Mesothelial cell of epicardium (in vitro differentiated cells): ENCODE data around the gene UNC5A. TPM values are rescaled to one million over a fixed set of nuclear protein-coding genes. Genes with fewer than 3 reads are reported as not detected.

Experiments
- DNase-seq, 2 experiments: peaks; one replicate each; pipeline ENCODE4 v3.0.0; 2021; ENCODE audit warnings: low spot score in 2 of 2; ENCODE audit not compliant: unreplicated experiment in 2 of 2
- H3K27ac Mint-ChIP-seq: 2 replicates; pipeline ENCODE4 v1.8.0; 2021; ENCODE audit warnings: mixed read lengths
- H3K27me3 Mint-ChIP-seq: 2 replicates; pipeline ENCODE4 v1.8.0; 2021; ENCODE audit warnings: low read depth, mixed read lengths
- H3K36me3 Mint-ChIP-seq: 2 replicates; pipeline ENCODE4 v1.8.0; 2021; ENCODE audit warnings: mixed read lengths
- H3K4me1 Mint-ChIP-seq: 2 replicates; pipeline ENCODE4 v1.8.0; 2021; ENCODE audit warnings: mixed read lengths
- H3K4me3 Mint-ChIP-seq: 2 replicates; pipeline ENCODE4 v1.8.0; 2021; ENCODE audit warnings: mild to moderate bottlenecking, moderate library complexity, mixed read lengths
- H3K9me3 Mint-ChIP-seq: 2 replicates; pipeline ENCODE4 v1.8.0; 2021; ENCODE audit warnings: mixed read lengths
- CTCF ChIP-seq: fragments of 200-600 bp; sonication (generic); IDR thresholded peaks from one replicate; pipeline ENCODE4 v1.5.0; 2021; ENCODE audit warnings: antibody characterized with exemption; ENCODE audit not compliant: unreplicated experiment
- total RNA-seq: library from RNA; stranded (reverse); gene quantifications from 3 replicates; pipeline ENCODE4 v1.2.1, GENCODE V29; 2021

UNC5A gene
- total RNA-seq, 1 donor from 2014 or later, result not detected

DNA sequence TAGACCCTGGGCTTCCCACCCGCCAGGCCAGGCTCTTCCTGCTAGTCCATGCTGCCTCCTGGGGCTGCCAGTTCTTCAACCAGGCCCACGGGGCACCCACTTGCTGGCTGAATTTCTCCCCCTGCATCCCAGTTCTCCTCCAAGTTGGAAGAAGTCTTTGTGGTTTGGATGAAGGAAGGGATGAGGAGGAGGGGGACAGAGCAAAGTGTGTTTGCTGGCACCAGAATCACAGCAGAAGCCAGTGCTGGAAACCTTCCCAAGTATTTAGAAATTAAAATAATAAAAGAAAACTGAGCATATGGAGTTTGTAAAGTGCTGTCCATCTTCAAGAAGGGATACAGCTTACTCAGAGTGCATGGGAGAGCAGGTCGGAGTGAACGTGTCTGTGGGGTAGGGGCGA lies 19.4 kb upstream of the UNC5A start:
- Mint-ChIP-seq H3K36me3 (no peaks in the 10 kb centered on the region), H3K9me3 (no peaks in the 10 kb centered on the region), H3K4me1 (peaks cover 2% of the 10 kb centered on the region), H3K27ac (no peak overlapping the region), H3K4me3 (no peak overlapping the region), H3K27me3 (peaks cover 92% of the 10 kb centered on the region)
- no peak for TF ChIP-seq CTCF
- DNase-seq, result no peak

GRCh38 chr5:176792655-176793342 lies 17.6 kb upstream of the UNC5A start:
- H3K4me3 Mint-ChIP-seq, result no peak overlapping the region
- peaks cover 94% of the 10 kb centered on the region for H3K27me3 Mint-ChIP-seq
- DNase-seq, result no peak
- TF ChIP-seq CTCF, result no peak
- no peaks in the 10 kb centered on the region for H3K36me3 Mint-ChIP-seq
- no peak overlapping the region for H3K27ac Mint-ChIP-seq
- peaks cover 2% of the 10 kb centered on the region for H3K4me1 Mint-ChIP-seq
- H3K9me3 Mint-ChIP-seq, result no peaks in the 10 kb centered on the region

DNA sequence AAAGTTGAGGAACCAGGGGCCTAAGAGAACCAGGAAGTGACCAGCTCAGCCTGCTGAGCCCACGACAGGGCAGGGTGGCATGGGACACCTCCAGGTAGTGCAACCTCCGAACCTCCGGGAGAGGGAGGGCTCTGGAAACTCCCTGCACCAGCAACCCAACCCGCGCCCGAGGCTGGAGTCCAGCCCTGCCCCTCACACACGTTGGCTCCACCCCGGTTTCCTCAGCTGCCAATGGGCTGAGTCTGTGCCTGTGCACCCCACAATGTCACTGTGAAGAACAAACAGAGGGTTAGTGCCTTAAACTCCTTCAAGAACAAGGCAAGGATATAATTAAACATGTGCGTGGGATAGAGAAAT lies 17.0 kb upstream of the UNC5A start:
- no peak overlapping the region for H3K27ac Mint-ChIP-seq
- no peaks in the 10 kb centered on the region for H3K36me3 Mint-ChIP-seq
- H3K4me1 Mint-ChIP-seq, result peaks cover 2% of the 10 kb centered on the region
- DNase-seq, result no peak
- no peak overlapping the region for H3K4me3 Mint-ChIP-seq
- TF ChIP-seq CTCF, result no peak
- H3K27me3 Mint-ChIP-seq, result peaks cover 92% of the 10 kb centered on the region
- H3K9me3 Mint-ChIP-seq, result no peaks in the 10 kb centered on the region

DNA sequence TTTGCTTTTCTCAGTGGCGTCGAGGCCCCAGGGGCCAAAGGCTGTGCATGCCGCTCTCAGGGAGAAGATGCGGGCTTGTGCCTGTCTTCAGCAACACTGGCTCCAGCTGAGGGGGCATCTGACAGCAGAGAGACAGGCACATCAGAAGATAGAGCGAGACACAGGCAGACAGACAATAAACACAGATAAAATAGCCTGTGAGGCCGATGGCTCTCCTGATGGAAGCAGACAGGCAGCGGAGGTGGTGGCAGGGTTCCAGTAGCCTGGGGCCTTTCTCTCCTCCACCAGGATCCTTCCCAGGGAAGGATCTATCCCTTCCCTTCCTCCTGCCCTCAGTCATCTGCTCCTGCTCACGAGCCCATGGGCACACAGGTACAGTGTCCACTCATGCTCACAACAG lies 16.6 kb upstream of the UNC5A start:
- TF ChIP-seq CTCF, result no peak
- Mint-ChIP-seq H3K36me3 (no peaks in the 10 kb centered on the region), H3K4me3 (no peak overlapping the region), H3K27me3 (peaks cover 87% of the 10 kb centered on the region), H3K9me3 (no peaks in the 10 kb centered on the region), H3K27ac (no peak overlapping the region), H3K4me1 (peaks cover 2% of the 10 kb centered on the region)
- no peak for DNase-seq

GRCh38 chr5:176794509-176794908 lies 15.8 kb upstream of the UNC5A start:
- Mint-ChIP-seq H3K4me3 (no peak overlapping the region), H3K27ac (no peak overlapping the region), H3K36me3 (no peaks in the 10 kb centered on the region), H3K9me3 (no peaks in the 10 kb centered on the region), H3K27me3 (peaks cover 80% of the 10 kb centered on the region), H3K4me1 (peaks cover 2% of the 10 kb centered on the region)
- no peak for DNase-seq
- no peak for TF ChIP-seq CTCF

DNA sequence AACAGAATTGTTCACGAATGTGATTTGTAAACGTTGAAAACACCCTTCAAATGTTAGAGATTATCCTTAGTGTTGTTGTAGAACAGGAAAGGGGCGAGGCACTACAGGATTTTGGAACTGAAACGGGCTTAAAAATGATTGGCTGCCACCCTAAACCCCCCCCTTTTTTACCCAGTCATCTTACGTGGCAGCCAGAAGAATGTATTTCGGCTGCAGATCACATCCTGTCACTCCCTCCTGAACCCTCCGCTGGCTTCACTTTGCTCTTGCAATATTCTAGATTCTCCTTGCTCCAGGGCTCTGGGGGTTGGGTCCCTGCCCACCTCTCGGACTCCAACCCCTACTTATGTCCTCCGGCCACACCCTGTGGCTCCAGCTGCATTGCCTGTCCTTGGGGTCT lies 13.9 kb upstream of the UNC5A start:
- Mint-ChIP-seq H3K4me1 (peaks cover 2% of the 10 kb centered on the region), H3K27ac (no peak overlapping the region), H3K27me3 (peaks cover 61% of the 10 kb centered on the region), H3K4me3 (no peak overlapping the region), H3K36me3 (no peaks in the 10 kb centered on the region), H3K9me3 (no peaks in the 10 kb centered on the region)
- no peak for TF ChIP-seq CTCF
- no peak for DNase-seq
